ENCODE results near the gene DDR2.
"Not testable (repeated sequence)": the region's sequence is repeated elsewhere in the genome, so short reads cannot be mapped to it uniquely, and the experiment has no call there.

Gene DDR2

GRCh38 chr1:162632217-162632666, at the start of gene DDR2:
Gene DDR2 (plus strand): TSS chr1:162632464. CDS start chr1:162719064, 86,600 bp downstream.
- H3K27me3 ChIP-seq (ENCODE audit: low read depth), result no peaks in the 10 kb centered on the region
- in situ Hi-C loops (cut with MboI; ENCODE audit: low sequenced_read_pairs), result no loop called here
- no peaks in the 10 kb centered on the region for H3K9me3 ChIP-seq
- DNase-seq (ENCODE audit: low spot score in 2 of 2), result peak in 1 of 2 experiments; percentile 10
- no peaks in the 10 kb centered on the region for H3K4me1 ChIP-seq
- peak within 1 kb of the TSS; percentile 8; the same call in 1 of the 2 replicates for H3K4me3 ChIP-seq
- no peaks in the 10 kb centered on the region for H3K36me3 ChIP-seq (replicated peaks)

GRCh38 chr1:162582901-162583300, 49.4 kb upstream of the DDR2 start:
- DNase-seq (ENCODE audit: low spot score in 2 of 2); H3K4me3 ChIP-seq; H3K27me3 ChIP-seq (ENCODE audit: low read depth); in situ Hi-C loops (cut with MboI; ENCODE audit: low sequenced_read_pairs); H3K9me3 ChIP-seq; H3K4me1 ChIP-seq: not testable (repeated sequence)
- H3K36me3 ChIP-seq (replicated peaks), result peaks cover 31% of the 10 kb centered on the region

- H3K36me3 ChIP-seq (replicated peaks), result peaks cover 36% of the 10 kb centered on the region
- H3K4me1 ChIP-seq; H3K4me3 ChIP-seq; DNase-seq (ENCODE audit: low spot score in 2 of 2); H3K27me3 ChIP-seq (ENCODE audit: low read depth); H3K9me3 ChIP-seq; in situ Hi-C loops (cut with MboI; ENCODE audit: low sequenced_read_pairs): not testable (repeated sequence)
Observed at GRCh38 chr1:162585101-162585500, 47.2 kb upstream of the DDR2 start.

GRCh38 chr1:162587347-162587746, 44.9 kb upstream of the DDR2 start:
- in situ Hi-C loops (cut with MboI; ENCODE audit: low sequenced_read_pairs), result no loop called here
- Histone ChIP-seq H3K36me3 (replicated peaks) (peaks cover 17% of the 10 kb centered on the region), H3K27me3 (ENCODE audit: low read depth) (no peaks in the 10 kb centered on the region), H3K4me3 (no peak overlapping the region), H3K4me1 (no peaks in the 10 kb centered on the region), H3K9me3 (no peaks in the 10 kb centered on the region)
- no peak for DNase-seq (ENCODE audit: low spot score in 2 of 2)

- Histone ChIP-seq H3K9me3 (no peaks in the 10 kb centered on the region), H3K27me3 (ENCODE audit: low read depth) (no peaks in the 10 kb centered on the region), H3K4me1 (no peaks in the 10 kb centered on the region), H3K36me3 (replicated peaks) (peaks cover 16% of the 10 kb centered on the region), H3K4me3 (no peak overlapping the region)
- in situ Hi-C loops (cut with MboI; ENCODE audit: low sequenced_read_pairs), result no loop called here
- no peak for DNase-seq (ENCODE audit: low spot score in 2 of 2)
Observed at GRCh38 chr1:162587761-162588260, 44.5 kb upstream of the DDR2 start.

- Histone ChIP-seq H3K27me3 (ENCODE audit: low read depth) (no peaks in the 10 kb centered on the region), H3K36me3 (replicated peaks) (peaks cover 20% of the 10 kb centered on the region), H3K9me3 (no peaks in the 10 kb centered on the region), H3K4me3 (no peak overlapping the region), H3K4me1 (no peaks in the 10 kb centered on the region)
- DNase-seq (ENCODE audit: low spot score in 2 of 2), result no peak
- in situ Hi-C loops (cut with MboI; ENCODE audit: low sequenced_read_pairs), result no loop called here
Observed at GRCh38 chr1:162590101-162590500, 42.2 kb upstream of the DDR2 start.

- peaks cover 20% of the 10 kb centered on the region for H3K36me3 ChIP-seq (replicated peaks)
- in situ Hi-C loops (cut with MboI; ENCODE audit: low sequenced_read_pairs), result no loop called here
- H3K27me3 ChIP-seq (ENCODE audit: low read depth), result no peaks in the 10 kb centered on the region
- H3K4me1 ChIP-seq, result no peaks in the 10 kb centered on the region
- H3K9me3 ChIP-seq, result no peaks in the 10 kb centered on the region
- DNase-seq (ENCODE audit: low spot score in 2 of 2), result no peak
- H3K4me3 ChIP-seq, result no peak overlapping the region
Observed at GRCh38 chr1:162590686-162591085, 41.6 kb upstream of the DDR2 start.

GRCh38 chr1:162596514-162597170, 35.6 kb upstream of the DDR2 start:
- in situ Hi-C loops (cut with MboI; ENCODE audit: low sequenced_read_pairs), result no loop called here
- Histone ChIP-seq H3K4me1 (no peaks in the 10 kb centered on the region), H3K4me3 (no peak overlapping the region), H3K27me3 (ENCODE audit: low read depth) (no peaks in the 10 kb centered on the region), H3K36me3 (replicated peaks) (peaks cover 18% of the 10 kb centered on the region), H3K9me3 (no peaks in the 10 kb centered on the region)
- no peak for DNase-seq (ENCODE audit: low spot score in 2 of 2)

GRCh38 chr1:162599451-162599850, 32.8 kb upstream of the DDR2 start:
- DNase-seq (ENCODE audit: low spot score in 2 of 2), result no peak
- 0 out of 2 replicates have a peak, but pooled peaks cover 3% of the 10 kb centered on the region for H3K9me3 ChIP-seq
- peaks cover 13% of the 10 kb centered on the region for H3K36me3 ChIP-seq (replicated peaks)
- no peaks in the 10 kb centered on the region for H3K4me1 ChIP-seq
- H3K4me3 ChIP-seq, result no peak overlapping the region
- no peaks in the 10 kb centered on the region for H3K27me3 ChIP-seq (ENCODE audit: low read depth)
- in situ Hi-C loops (cut with MboI; ENCODE audit: low sequenced_read_pairs), result no loop called here

GRCh38 chr1:162603117-162603516, 29.1 kb upstream of the DDR2 start:
- H3K27me3 ChIP-seq (ENCODE audit: low read depth); H3K9me3 ChIP-seq; DNase-seq (ENCODE audit: low spot score in 2 of 2); H3K4me1 ChIP-seq; H3K4me3 ChIP-seq: not testable (repeated sequence)
- peaks cover 13% of the 10 kb centered on the region for H3K36me3 ChIP-seq (replicated peaks)
- in situ Hi-C loops (cut with MboI; ENCODE audit: low sequenced_read_pairs), result loop anchor here (25.0 kb wide), 1 partner anchor 184 kb away; the partner anchor contains the start of gene HSD17B7

- peaks cover 6% of the 10 kb centered on the region for H3K36me3 ChIP-seq (replicated peaks)
- 0 out of 2 replicates have a peak, but pooled peaks cover 3% of the 10 kb centered on the region for H3K9me3 ChIP-seq
- in situ Hi-C loops (cut with MboI; ENCODE audit: low sequenced_read_pairs), result loop anchor here (25.0 kb wide), 1 partner anchor 182 kb away; the partner anchor contains the start of gene HSD17B7
- H3K27me3 ChIP-seq (ENCODE audit: low read depth), result no peaks in the 10 kb centered on the region
- DNase-seq (ENCODE audit: low spot score in 2 of 2), result no peak
- no peaks in the 10 kb centered on the region for H3K4me1 ChIP-seq
- H3K4me3 ChIP-seq, result no peak overlapping the region
Observed at GRCh38 chr1:162605225-162605927, 26.9 kb upstream of the DDR2 start.

GRCh38 chr1:162609306-162609705, 23.0 kb upstream of the DDR2 start:
- H3K4me3 ChIP-seq, result no peak overlapping the region
- H3K36me3 ChIP-seq (replicated peaks), result no peaks in the 10 kb centered on the region
- in situ Hi-C loops (cut with MboI; ENCODE audit: low sequenced_read_pairs), result loop anchor here (25.0 kb wide), 1 partner anchor 178 kb away; the partner anchor contains the start of gene HSD17B7
- no peak for DNase-seq (ENCODE audit: low spot score in 2 of 2)
- 0 out of 2 replicates have a peak, but pooled peaks cover 2% of the 10 kb centered on the region for H3K4me1 ChIP-seq
- H3K9me3 ChIP-seq, result no peaks in the 10 kb centered on the region
- H3K27me3 ChIP-seq (ENCODE audit: low read depth), result no peaks in the 10 kb centered on the region

GRCh38 chr1:162612606-162613400, 19.5 kb upstream of the DDR2 start:
- in situ Hi-C loops (cut with MboI; ENCODE audit: low sequenced_read_pairs), result loop anchor here (25.0 kb wide), 1 partner anchor 174 kb away; the partner anchor contains the start of gene HSD17B7
- H3K9me3 ChIP-seq, result no peaks in the 10 kb centered on the region
- no peaks in the 10 kb centered on the region for H3K36me3 ChIP-seq (replicated peaks)
- H3K4me1 ChIP-seq, result 0 out of 2 replicates have a peak, but pooled peaks cover 2% of the 10 kb centered on the region
- no peak for DNase-seq (ENCODE audit: low spot score in 2 of 2)
- no peak overlapping the region for H3K4me3 ChIP-seq
- no peaks in the 10 kb centered on the region for H3K27me3 ChIP-seq (ENCODE audit: low read depth)
